Sigmoid colon (tissue), 4 donors: Measurements from ENCODE around the gene GRIK1.

Source experiments
- EP300 ChIP-seq, 4 donors: sonication (generic); formaldehyde crosslinking; IDR thresholded peaks; one replicate each; pipeline ENCODE4 v1.6.1; 2017; ENCODE audit warnings: antibody characterized with exemption in 4 of 4
- POLR2A ChIP-seq, 2 donors: fragments of 450-650 bp; IDR thresholded peaks; one replicate each; pipeline ENCODE4 v1.6.1; 2016; ENCODE audit warnings: antibody characterized with exemption in 2 of 2, mild to moderate bottlenecking in 2 of 2, moderate library complexity in 2 of 2
- POLR2AphosphoS5 ChIP-seq, 4 donors: sonication (generic); formaldehyde crosslinking; IDR thresholded peaks; one replicate each; pipeline ENCODE4 v1.6.1; 2017; ENCODE audit warnings: antibody characterized with exemption in 4 of 4
- TF ChIP-seq, protein P1 (sequence below), 4 experiments: fragments of 450-650 bp in 3 of 4; fragments of 200-600 bp in 1 of 4; IDR thresholded peaks; one replicate each; pipeline ENCODE4 v1.5.1; 2016 to 2019; ENCODE audit warnings: antibody characterized with exemption in 4 of 4, mild to moderate bottlenecking in 3 of 4, moderate library complexity in 2 of 4

DNA sequence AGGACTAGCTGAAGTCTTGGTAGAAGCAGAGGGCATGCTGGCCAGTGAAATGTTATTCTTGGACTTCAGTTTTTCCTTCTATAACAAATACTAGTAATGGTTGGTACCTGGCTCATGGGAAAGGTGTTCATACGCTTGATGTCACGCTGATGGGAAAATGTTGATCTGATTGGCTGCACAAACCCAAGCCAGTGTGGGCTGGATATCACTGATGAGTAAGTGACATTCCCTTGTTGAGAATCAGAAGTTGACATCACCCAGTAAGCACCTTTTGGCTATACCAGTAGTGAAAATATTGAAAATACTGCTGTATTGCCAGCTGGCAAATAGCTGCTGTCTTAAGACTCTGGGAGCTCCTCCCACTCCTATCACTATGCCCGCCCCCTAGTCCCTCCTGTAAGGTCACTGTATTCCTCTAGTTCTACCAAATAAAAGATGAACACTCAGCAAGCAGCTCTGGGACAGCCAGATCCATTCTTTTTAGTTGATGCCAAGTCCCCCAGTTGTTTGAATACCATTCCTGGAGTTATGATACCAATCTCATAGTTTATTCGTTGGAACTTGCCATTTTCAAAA is 168.2 kb downstream of the GRIK1 start:
- TF ChIP-seq POLR2A (IDR thresholded peaks at IDR 0.05): no peak
- TF ChIP-seq, protein P1, sequence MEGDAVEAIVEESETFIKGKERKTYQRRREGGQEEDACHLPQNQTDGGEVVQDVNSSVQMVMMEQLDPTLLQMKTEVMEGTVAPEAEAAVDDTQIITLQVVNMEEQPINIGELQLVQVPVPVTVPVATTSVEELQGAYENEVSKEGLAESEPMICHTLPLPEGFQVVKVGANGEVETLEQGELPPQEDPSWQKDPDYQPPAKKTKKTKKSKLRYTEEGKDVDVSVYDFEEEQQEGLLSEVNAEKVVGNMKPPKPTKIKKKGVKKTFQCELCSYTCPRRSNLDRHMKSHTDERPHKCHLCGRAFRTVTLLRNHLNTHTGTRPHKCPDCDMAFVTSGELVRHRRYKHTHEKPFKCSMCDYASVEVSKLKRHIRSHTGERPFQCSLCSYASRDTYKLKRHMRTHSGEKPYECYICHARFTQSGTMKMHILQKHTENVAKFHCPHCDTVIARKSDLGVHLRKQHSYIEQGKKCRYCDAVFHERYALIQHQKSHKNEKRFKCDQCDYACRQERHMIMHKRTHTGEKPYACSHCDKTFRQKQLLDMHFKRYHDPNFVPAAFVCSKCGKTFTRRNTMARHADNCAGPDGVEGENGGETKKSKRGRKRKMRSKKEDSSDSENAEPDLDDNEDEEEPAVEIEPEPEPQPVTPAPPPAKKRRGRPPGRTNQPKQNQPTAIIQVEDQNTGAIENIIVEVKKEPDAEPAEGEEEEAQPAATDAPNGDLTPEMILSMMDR (IDR thresholded peaks at IDR 0.05): no peak
- TF ChIP-seq POLR2AphosphoS5 (IDR thresholded peaks at IDR 0.05): no peak
- TF ChIP-seq EP300 (IDR thresholded peaks at IDR 0.05): no peak
